Endothelial cell (in vitro differentiated cells): ENCODE data around the gene KMT2A. TPM values are rescaled to one million over a fixed set of nuclear protein-coding genes. Genes with fewer than 3 reads are reported as not detected.
A peak's percentile ranks its signal among the peaks of the same experiment; 100 is the strongest.

Experiments used
- DNase-seq: peaks from one replicate; pipeline ENCODE4 v3.0.0; 2021; ENCODE audit warnings: low spot score
- H3K27ac Mint-ChIP-seq: one replicate; pipeline ENCODE4 v1.8.0; 2021; ENCODE audit warnings: mixed read lengths, inconsistent platforms; ENCODE audit not compliant: unreplicated experiment
- H3K27me3 Mint-ChIP-seq: one replicate; pipeline ENCODE4 v1.8.0; 2021; ENCODE audit warnings: mild to moderate bottlenecking, moderate library complexity, mixed read lengths, inconsistent platforms; ENCODE audit not compliant: unreplicated experiment
- H3K36me3 Mint-ChIP-seq: one replicate; pipeline ENCODE4 v1.8.0; 2021; ENCODE audit warnings: mild to moderate bottlenecking, low read depth, mixed read lengths, inconsistent platforms; ENCODE audit not compliant: unreplicated experiment
- H3K4me1 Mint-ChIP-seq: one replicate; pipeline ENCODE4 v1.8.0; 2021; ENCODE audit warnings: mild to moderate bottlenecking, mixed read lengths, inconsistent platforms; ENCODE audit not compliant: unreplicated experiment
- H3K4me3 Mint-ChIP-seq: one replicate; pipeline ENCODE4 v1.8.0; 2021; ENCODE audit warnings: mild to moderate bottlenecking, mixed read lengths, inconsistent platforms; ENCODE audit not compliant: unreplicated experiment
- H3K9me3 Mint-ChIP-seq: one replicate; pipeline ENCODE4 v1.8.0; 2021; ENCODE audit warnings: mixed read lengths, inconsistent platforms; ENCODE audit not compliant: unreplicated experiment
- total RNA-seq: library from RNA; stranded (reverse); fragmentation: NEBNext Ultra II Directional; extraction: Animal tissue kit (Norgen Biotek cat#: 25700); gene quantifications from one replicate; pipeline ENCODE4 v1.2.1, GENCODE V29; 2021; ENCODE audit not compliant: unreplicated experiment
- TF ChIP-seq, protein P1 (sequence below): fragments of 200-600 bp; sonication (generic); IDR thresholded peaks from one replicate; pipeline ENCODE4 v1.5.0; 2021; ENCODE audit warnings: antibody characterized with exemption; ENCODE audit not compliant: unreplicated experiment

Gene KMT2A
- total RNA-seq, 1 donor from 2014 or later = 104 TPM

DNA sequence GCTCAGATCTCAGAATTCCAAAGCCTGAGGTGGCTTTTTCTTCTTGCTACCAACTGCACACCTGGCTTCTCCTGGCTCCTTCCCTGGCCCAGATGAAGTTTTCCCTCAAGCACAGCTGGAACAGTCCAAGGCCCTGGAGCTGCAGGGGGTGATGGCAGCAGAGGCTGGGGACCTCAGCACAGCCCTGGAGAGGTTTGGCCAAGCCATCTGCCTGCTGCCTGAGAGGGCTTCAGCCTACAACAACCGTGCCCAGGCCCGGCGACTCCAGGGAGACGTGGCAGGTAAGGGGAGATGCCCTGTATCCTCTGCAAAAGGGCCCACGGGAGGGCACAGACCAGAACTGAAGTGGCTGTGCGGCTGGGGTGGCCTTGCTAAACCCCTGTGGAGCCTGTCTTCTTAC is 92.2 kb downstream of the KMT2A start:
- Mint-ChIP-seq H3K9me3 (no peaks in the 10 kb centered on the region), H3K4me3 (no peak overlapping the region), H3K4me1 (peaks cover 15% of the 10 kb centered on the region), H3K36me3 (peaks cover 13% of the 10 kb centered on the region), H3K27me3 (peaks cover 28% of the 10 kb centered on the region), H3K27ac (no peak overlapping the region)
- DNase-seq = no peak
- TF ChIP-seq, protein P1, sequence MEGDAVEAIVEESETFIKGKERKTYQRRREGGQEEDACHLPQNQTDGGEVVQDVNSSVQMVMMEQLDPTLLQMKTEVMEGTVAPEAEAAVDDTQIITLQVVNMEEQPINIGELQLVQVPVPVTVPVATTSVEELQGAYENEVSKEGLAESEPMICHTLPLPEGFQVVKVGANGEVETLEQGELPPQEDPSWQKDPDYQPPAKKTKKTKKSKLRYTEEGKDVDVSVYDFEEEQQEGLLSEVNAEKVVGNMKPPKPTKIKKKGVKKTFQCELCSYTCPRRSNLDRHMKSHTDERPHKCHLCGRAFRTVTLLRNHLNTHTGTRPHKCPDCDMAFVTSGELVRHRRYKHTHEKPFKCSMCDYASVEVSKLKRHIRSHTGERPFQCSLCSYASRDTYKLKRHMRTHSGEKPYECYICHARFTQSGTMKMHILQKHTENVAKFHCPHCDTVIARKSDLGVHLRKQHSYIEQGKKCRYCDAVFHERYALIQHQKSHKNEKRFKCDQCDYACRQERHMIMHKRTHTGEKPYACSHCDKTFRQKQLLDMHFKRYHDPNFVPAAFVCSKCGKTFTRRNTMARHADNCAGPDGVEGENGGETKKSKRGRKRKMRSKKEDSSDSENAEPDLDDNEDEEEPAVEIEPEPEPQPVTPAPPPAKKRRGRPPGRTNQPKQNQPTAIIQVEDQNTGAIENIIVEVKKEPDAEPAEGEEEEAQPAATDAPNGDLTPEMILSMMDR = no peak

DNA sequence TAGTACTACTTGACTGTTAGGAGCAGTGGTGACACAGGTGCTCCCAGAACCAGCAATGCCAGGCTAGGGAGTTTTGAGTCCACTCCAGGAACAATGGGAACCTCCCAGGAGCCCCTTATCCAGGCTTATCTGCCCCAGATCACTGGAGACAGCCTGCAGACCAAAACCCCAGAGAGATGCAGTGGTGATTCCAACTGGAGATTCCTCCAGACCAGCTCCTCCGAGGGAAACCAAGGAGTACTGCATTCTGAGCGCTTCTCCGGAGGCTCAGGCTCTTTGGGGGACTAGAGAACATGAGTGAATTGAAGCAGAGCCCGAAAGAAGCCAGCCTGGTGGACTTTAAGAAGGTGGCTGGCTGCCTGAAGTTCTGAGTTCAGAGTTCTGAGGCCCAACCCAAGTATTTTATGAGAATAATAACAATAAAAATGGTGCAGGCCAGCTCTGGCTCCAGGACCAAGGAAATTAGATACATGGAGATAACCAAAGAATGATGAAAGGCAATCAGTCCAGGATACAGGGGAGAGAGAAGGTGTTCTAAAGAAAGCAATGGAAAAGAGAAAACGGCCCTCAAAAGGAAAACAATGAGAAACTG is 93.4 kb downstream of the KMT2A start:
- DNase-seq = no peak
- no peaks in the 10 kb centered on the region for H3K9me3 Mint-ChIP-seq
- H3K27ac Mint-ChIP-seq = no peak overlapping the region
- TF ChIP-seq, protein P1 = no peak
- peaks cover 15% of the 10 kb centered on the region for H3K4me1 Mint-ChIP-seq
- H3K36me3 Mint-ChIP-seq = peaks cover 5% of the 10 kb centered on the region
- H3K4me3 Mint-ChIP-seq = peak overlapping the region; percentile 91
- H3K27me3 Mint-ChIP-seq = peaks cover 28% of the 10 kb centered on the region

DNA sequence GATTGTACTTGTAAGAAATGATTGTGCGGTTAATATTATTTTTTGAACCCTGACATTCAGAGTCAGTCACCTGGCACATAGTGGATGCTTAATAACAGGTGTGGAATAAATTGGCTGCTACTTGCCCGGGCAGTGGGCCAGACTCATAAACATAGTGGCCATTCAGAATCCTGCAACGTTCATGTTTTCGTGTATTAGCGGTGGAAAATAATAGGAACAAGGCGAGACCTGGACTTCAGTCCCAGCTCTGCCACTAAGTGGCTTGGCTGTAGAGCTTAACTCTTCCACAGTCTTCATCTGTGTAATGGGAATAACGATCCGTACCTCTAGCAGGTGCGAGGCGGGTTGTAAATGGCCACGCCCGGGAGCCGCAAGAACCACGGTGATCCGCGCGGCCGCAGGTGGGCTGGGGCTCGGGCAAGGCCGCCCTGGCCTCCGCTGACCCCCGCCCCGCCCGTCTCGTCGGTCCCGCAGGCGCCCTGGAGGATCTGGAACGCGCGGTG is 93.9 kb downstream of the KMT2A start:
- no peak for DNase-seq
- peaks cover 5% of the 10 kb centered on the region for H3K36me3 Mint-ChIP-seq
- peak overlapping the region; percentile 91 for H3K4me3 Mint-ChIP-seq
- TF ChIP-seq, protein P1 = no peak
- H3K4me1 Mint-ChIP-seq = peaks cover 15% of the 10 kb centered on the region
- H3K27ac Mint-ChIP-seq = no peak overlapping the region
- peaks cover 28% of the 10 kb centered on the region for H3K27me3 Mint-ChIP-seq
- no peaks in the 10 kb centered on the region for H3K9me3 Mint-ChIP-seq

DNA sequence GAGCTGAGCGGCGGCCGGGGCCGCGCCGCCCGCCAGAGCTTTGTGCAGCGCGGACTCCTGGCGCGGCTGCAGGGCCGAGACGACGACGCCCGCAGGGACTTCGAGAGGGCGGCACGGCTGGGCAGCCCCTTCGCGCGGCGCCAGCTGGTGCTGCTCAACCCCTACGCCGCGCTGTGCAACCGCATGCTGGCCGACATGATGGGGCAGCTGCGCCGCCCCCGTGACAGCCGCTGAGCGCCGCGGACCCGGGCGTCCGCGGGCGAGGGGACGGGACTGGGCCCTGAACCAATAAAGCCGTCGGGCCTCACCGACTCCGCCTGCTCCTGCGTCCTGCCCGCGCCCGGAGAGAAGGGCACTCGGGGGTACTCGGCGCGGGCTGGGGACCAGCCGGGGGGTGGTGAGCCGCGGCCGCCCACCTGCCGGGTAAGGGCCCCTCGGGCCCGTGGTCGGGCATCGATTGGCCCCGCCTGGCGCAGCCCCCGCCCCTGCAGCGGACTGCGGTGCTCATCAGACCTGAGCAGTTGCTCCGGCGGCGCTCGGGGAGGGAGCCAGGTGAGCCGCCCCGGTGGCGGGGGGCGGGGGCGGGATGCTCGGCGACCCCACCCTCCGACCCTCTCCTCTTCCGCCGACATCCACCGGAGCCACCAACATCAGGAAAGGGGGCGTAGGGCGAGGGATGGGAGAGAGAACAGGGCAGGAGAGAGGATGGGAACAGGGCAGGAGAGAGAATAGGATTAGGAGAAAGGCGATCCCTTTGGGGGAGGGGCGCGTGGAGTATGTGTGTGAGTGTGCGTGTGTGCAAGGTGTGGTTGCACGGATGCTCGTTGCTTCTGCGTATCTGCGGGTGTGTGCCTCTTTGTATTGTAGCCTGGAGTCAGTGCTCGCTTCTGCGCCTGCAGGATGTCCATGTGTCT is 94.6 kb downstream of the KMT2A start, which contains the start of gene TMEM25:
Gene TMEM25, plus strand, starts transcription at position 510 of the 914 bp plus-strand sequence. CDS start 610 bp downstream, outside the sequence.
- Mint-ChIP-seq H3K36me3 (peaks cover 5% of the 10 kb centered on the region), H3K9me3 (no peaks in the 10 kb centered on the region), H3K27ac (no peak within 1 kb of the TSS), H3K27me3 (peaks cover 30% of the 10 kb centered on the region), H3K4me3 (peak within 1 kb of the TSS; percentile 98), H3K4me1 (peaks cover 15% of the 10 kb centered on the region)
- TF ChIP-seq, protein P1 = no peak
- peak; percentile 70 for DNase-seq
